Trophoblast cell (in vitro differentiated cells and primary cell): ENCODE data around the gene NELFB.

Experiments used
- DNase-seq, 2 donors: peaks; one replicate each; pipeline ENCODE4 v3.0.0-alpha.2; 2016
- H2AFZ ChIP-seq: 2 replicates; pipeline ENCODE4 v1.6.1; 2013; ENCODE audit warnings: low read length, moderate library complexity, mild to moderate bottlenecking; ENCODE audit not compliant: insufficient read depth, poor library complexity
- H2AK5ac ChIP-seq: 2 replicates; pipeline ENCODE4 v1.6.1; 2013; ENCODE audit warnings: mild to moderate bottlenecking, low read length
- H2BK120ac ChIP-seq: 2 replicates; pipeline ENCODE4 v1.6.1; 2013; ENCODE audit warnings: low read length, mild to moderate bottlenecking, moderate library complexity; ENCODE audit not compliant: insufficient read depth, poor library complexity
- H2BK12ac ChIP-seq: 2 replicates; pipeline ENCODE4 v1.6.1; 2013; ENCODE audit warnings: mild to moderate bottlenecking, low read length, moderate library complexity
- H2BK5ac ChIP-seq: 2 replicates; pipeline ENCODE4 v1.6.1; 2013; ENCODE audit warnings: low read length, low read depth, moderate library complexity, mild to moderate bottlenecking; ENCODE audit not compliant: poor library complexity
- H3K14ac ChIP-seq: 2 replicates; pipeline ENCODE4 v1.6.1; 2013; ENCODE audit warnings: mild to moderate bottlenecking, low read length
- H3K18ac ChIP-seq: 2 replicates; pipeline ENCODE4 v1.6.1; 2013; ENCODE audit warnings: mild to moderate bottlenecking, low read length
- H3K23ac ChIP-seq: 2 replicates; pipeline ENCODE4 v1.6.1; 2013; ENCODE audit warnings: low read length
- H3K27ac ChIP-seq: 2 replicates; pipeline ENCODE4 v1.5.1; 2013; ENCODE audit warnings: low read depth, mild to moderate bottlenecking, inconsistent platforms, low read length, moderate library complexity
- H3K27me3 ChIP-seq: 2 replicates; pipeline ENCODE4 v1.6.1; 2013; ENCODE audit warnings: inconsistent platforms, mild to moderate bottlenecking, low read length, moderate library complexity; ENCODE audit not compliant: insufficient read depth
- H3K36me3 ChIP-seq, 2 experiments: 1 replicate in 1 of 2; 2 replicates in 1 of 2; pipeline ENCODE4 v1.6.1; 2013; ENCODE audit warnings: low read length in 2 of 2, mild to moderate bottlenecking in 2 of 2, moderate library complexity in 1 of 2; ENCODE audit not compliant: insufficient read depth in 2 of 2, control insufficient read depth in 1 of 2
- H3K4ac ChIP-seq: 2 replicates; pipeline ENCODE4 v1.6.1; 2013; ENCODE audit warnings: low read depth, mild to moderate bottlenecking, low read length, moderate library complexity
- H3K4me1 ChIP-seq, 2 experiments: 1 replicate in 1 of 2; 2 replicates in 1 of 2; pipeline ENCODE4 v1.6.1; 2013; ENCODE audit warnings: low read length in 2 of 2, mild to moderate bottlenecking in 2 of 2, moderate library complexity in 1 of 2; ENCODE audit not compliant: insufficient read depth in 2 of 2, control insufficient read depth in 1 of 2
- H3K4me2 ChIP-seq: 2 replicates; pipeline ENCODE4 v1.6.1; 2013; ENCODE audit warnings: inconsistent platforms, mild to moderate bottlenecking, low read length, moderate library complexity
- H3K4me3 ChIP-seq: 2 replicates; pipeline ENCODE4 v1.5.1; 2013; ENCODE audit warnings: mild to moderate bottlenecking, low read depth, low read length, inconsistent platforms
- H3K79me1 ChIP-seq: one replicate; pipeline ENCODE4 v1.6.1; 2013; ENCODE audit warnings: low read length
- H3K79me2 ChIP-seq: 2 replicates; pipeline ENCODE4 v1.6.1; 2013; ENCODE audit warnings: low read length, mild to moderate bottlenecking; ENCODE audit not compliant: control insufficient read depth, insufficient read depth, poor library complexity
- H3K9ac ChIP-seq: 2 replicates; pipeline ENCODE4 v1.6.1; 2013; ENCODE audit warnings: mild to moderate bottlenecking, low read length
- H3K9me3 ChIP-seq: 2 replicates; pipeline ENCODE4 v1.6.1; 2013; ENCODE audit warnings: low read depth, mild to moderate bottlenecking, control low read depth, inconsistent platforms, low read length; ENCODE audit not compliant: insufficient read depth
- H4K12ac ChIP-seq: 2 replicates; pipeline ENCODE4 v1.6.1; 2013; ENCODE audit warnings: low read depth, mild to moderate bottlenecking, low read length, moderate library complexity
- H4K8ac ChIP-seq: 2 replicates; pipeline ENCODE4 v1.6.1; 2013; ENCODE audit warnings: low read depth, mild to moderate bottlenecking, low read length, moderate library complexity
- H4K91ac ChIP-seq: one replicate; pipeline ENCODE4 v1.6.1; 2013; ENCODE audit warnings: low read depth, mild to moderate bottlenecking, low read length, moderate library complexity
- WGBS: extraction: QIAGEN DNeasy Blood & Tissue Kit; methylation state at CpG from one replicate; pipeline ENCODE4 v1.1.7; 2013; ENCODE audit warnings: missing lambda C conversion rate; ENCODE audit not compliant: insufficient read length, insufficient coverage; ENCODE audit errors: extremely low coverage; 5-methylcytosine and 5-hydroxymethylcytosine counted together

NELFB gene

GRCh38 chr9:137302118-137302448 is 47.0 kb downstream of the NELFB start, which contains the start of gene NRARP:
NRARP (minus strand) TSS chr9:137302271; CDS start chr9:137301928, 343 bp downstream.
- Histone ChIP-seq H4K91ac (no peak within 1 kb of the TSS), H3K36me3 (no peaks in the 10 kb centered on the region), H4K8ac (peak within 1 kb of the TSS; percentile 51), H3K4ac (peak within 1 kb of the TSS; percentile 19), H2BK5ac (no peak within 1 kb of the TSS), H3K27me3 (peaks cover 8% of the 10 kb centered on the region), H3K4me1 (peaks cover 12 to 22% of the 10 kb centered on the region in 2 experiments), H3K79me1 (peaks cover 2% of the 10 kb centered on the region), H3K4me2 (peak within 1 kb of the TSS; percentile 70), H3K79me2 (no peaks in the 10 kb centered on the region), H3K4me3 (peak within 1 kb of the TSS; percentile 47), H3K23ac (no peak within 1 kb of the TSS), H3K18ac (peak within 1 kb of the TSS; percentile 30), H3K14ac (peak within 1 kb of the TSS; percentile 11), H3K27ac (no peak within 1 kb of the TSS), H3K9me3 (no peaks in the 10 kb centered on the region), H3K9ac (peak within 1 kb of the TSS; percentile 54), H4K12ac (no peak within 1 kb of the TSS), H2BK120ac (peak within 1 kb of the TSS; percentile 20), H2BK12ac (peak within 1 kb of the TSS; percentile 21), H2AK5ac (no peak within 1 kb of the TSS), H2AFZ (peak within 1 kb of the TSS; percentile 53)
- no CpG with 5 or more reads among the region's 60 CpGs for WGBS
- DNase-seq = peak; percentile 52 to 77

DNA sequence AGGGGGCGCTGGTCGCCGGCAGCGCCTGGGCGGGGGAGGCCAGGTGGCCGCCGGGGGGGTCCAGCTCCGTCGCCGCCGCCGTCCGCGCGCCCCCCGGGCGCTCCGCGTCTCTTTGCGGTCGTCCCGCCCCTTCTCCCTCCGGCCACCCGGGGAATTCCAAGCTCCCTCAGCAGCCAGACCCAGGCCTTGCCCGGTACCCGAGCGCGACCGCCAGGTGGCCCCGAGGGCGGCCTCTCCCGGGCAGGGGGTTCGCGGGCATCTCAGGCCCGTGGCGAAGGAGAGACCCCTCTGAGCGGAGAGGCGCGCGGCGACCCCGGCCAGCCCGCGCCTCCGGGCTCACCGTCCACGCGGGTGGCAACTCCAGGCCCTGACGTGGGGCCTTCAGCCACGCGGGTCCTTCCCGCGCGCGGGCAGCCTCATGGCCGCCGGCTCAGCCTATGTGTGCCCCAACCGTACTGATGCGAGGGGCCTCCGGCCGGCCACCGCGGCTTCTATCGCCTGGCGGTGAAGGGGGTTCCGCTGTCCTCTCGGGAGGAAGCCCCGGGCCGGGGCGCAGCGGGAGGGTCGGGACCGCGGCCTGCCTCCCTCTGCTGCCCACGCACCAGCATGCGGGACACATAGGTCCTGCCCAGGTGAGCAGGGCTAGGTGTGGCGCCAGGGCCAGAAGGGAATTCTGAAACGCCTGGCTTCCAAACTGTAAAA is 47.5 kb downstream of the NELFB start:
- H3K9ac ChIP-seq = no peak overlapping the region
- no peak overlapping the region for H2AK5ac ChIP-seq
- H3K4me1 ChIP-seq = peaks cover 12 to 22% of the 10 kb centered on the region in 2 experiments
- peak in 1 of 2 donors; percentile 55 for DNase-seq
- no peaks in the 10 kb centered on the region for H3K9me3 ChIP-seq
- H3K23ac ChIP-seq = no peak overlapping the region
- H3K79me1 ChIP-seq = peaks cover 2% of the 10 kb centered on the region
- H3K27me3 ChIP-seq = peaks cover 8% of the 10 kb centered on the region
- peak overlapping the region; percentile 47 for H3K4me3 ChIP-seq
- peak overlapping the region; percentile 51 for H4K8ac ChIP-seq
- peak overlapping the region; percentile 53 for H2AFZ ChIP-seq
- H2BK120ac ChIP-seq = peak overlapping the region; percentile 20
- H3K4me2 ChIP-seq = peak overlapping the region; percentile 70
- no peak overlapping the region for H3K14ac ChIP-seq
- WGBS = no CpG with 5 or more reads among the region's 78 CpGs
- no peak overlapping the region for H3K27ac ChIP-seq
- peak overlapping the region; percentile 30 for H3K18ac ChIP-seq
- peak overlapping the region; percentile 21 for H2BK12ac ChIP-seq
- no peak overlapping the region for H4K12ac ChIP-seq
- no peaks in the 10 kb centered on the region for H3K79me2 ChIP-seq
- no peak overlapping the region for H2BK5ac ChIP-seq
- peak overlapping the region; percentile 19 for H3K4ac ChIP-seq
- no peak overlapping the region for H4K91ac ChIP-seq
- no peaks in the 10 kb centered on the region for H3K36me3 ChIP-seq

GRCh38 chr9:137303151-137303892 is 48.2 kb downstream of the NELFB start:
- Histone ChIP-seq H3K9me3 (no peaks in the 10 kb centered on the region), H3K4me2 (peak overlapping the region; percentile 70), H2AK5ac (no peak overlapping the region), H3K9ac (no peak overlapping the region), H4K12ac (no peak overlapping the region), H2BK120ac (no peak overlapping the region), H3K79me2 (no peaks in the 10 kb centered on the region), H3K79me1 (peaks cover 2% of the 10 kb centered on the region), H2BK5ac (no peak overlapping the region), H3K23ac (no peak overlapping the region), H4K8ac (no peak overlapping the region), H3K4ac (no peak overlapping the region), H4K91ac (no peak overlapping the region), H3K4me1 (peaks cover 9 to 22% of the 10 kb centered on the region in 2 experiments), H3K18ac (no peak overlapping the region), H3K14ac (no peak overlapping the region), H2AFZ (no peak overlapping the region), H3K36me3 (no peaks in the 10 kb centered on the region), H3K4me3 (no peak overlapping the region), H3K27ac (no peak overlapping the region), H3K27me3 (peaks cover 8% of the 10 kb centered on the region), H2BK12ac (no peak overlapping the region)
- DNase-seq = peak in 1 of 2 donors; percentile 9
- WGBS = no CpG with 5 or more reads among the region's 23 CpGs

GRCh38 chr9:137303893-137304382 is 48.8 kb downstream of the NELFB start:
- H3K79me1 ChIP-seq = peaks cover 2% of the 10 kb centered on the region
- no peaks in the 10 kb centered on the region for H3K36me3 ChIP-seq
- H2AFZ ChIP-seq = no peak overlapping the region
- no peak overlapping the region for H4K12ac ChIP-seq
- H3K9me3 ChIP-seq = no peaks in the 10 kb centered on the region
- no peak overlapping the region for H3K4me2 ChIP-seq
- no peak overlapping the region for H3K14ac ChIP-seq
- H2BK5ac ChIP-seq = no peak overlapping the region
- H2BK120ac ChIP-seq = no peak overlapping the region
- H3K27ac ChIP-seq = no peak overlapping the region
- no peak overlapping the region for H2BK12ac ChIP-seq
- peaks cover 9 to 22% of the 10 kb centered on the region in 2 experiments for H3K4me1 ChIP-seq
- H3K18ac ChIP-seq = no peak overlapping the region
- peaks cover 8% of the 10 kb centered on the region for H3K27me3 ChIP-seq
- WGBS = no CpG with 5 or more reads among the region's 22 CpGs
- H3K23ac ChIP-seq = no peak overlapping the region
- H4K91ac ChIP-seq = no peak overlapping the region
- H3K4ac ChIP-seq = no peak overlapping the region
- no peaks in the 10 kb centered on the region for H3K79me2 ChIP-seq
- DNase-seq = no peak
- H4K8ac ChIP-seq = no peak overlapping the region
- H2AK5ac ChIP-seq = no peak overlapping the region
- no peak overlapping the region for H3K9ac ChIP-seq
- H3K4me3 ChIP-seq = no peak overlapping the region
